HG03103 (cell line): ENCODE measurements around the gene TOP3B.
"Not testable (repeated sequence)": the region's sequence is repeated elsewhere in the genome, so short reads cannot be mapped to it uniquely, and the experiment has no call there.

Experiments
- ATAC-seq: cut with Tn5 transposase; IDR thresholded peaks from one replicate; pipeline ENCODE4 v1.9.1; 2021; ENCODE audit warnings: low read depth; ENCODE audit not compliant: unreplicated experiment

The TOP3B gene

GRCh38 chr22:21932347-21932746 is 50.2 kb downstream of the TOP3B start:
- ATAC-seq, result no peak

GRCh38 chr22:21931056-21931455 is 51.5 kb downstream of the TOP3B start:
- no peak for ATAC-seq

GRCh38 chr22:21929253-21929652 is 53.3 kb downstream of the TOP3B start:
- no peak for ATAC-seq

- no peak for ATAC-seq
Observed at GRCh38 chr22:21928048-21928447, 54.5 kb downstream of the TOP3B start.

GRCh38 chr22:21927174-21927823 is 55.3 kb downstream of the TOP3B start:
- no peak for ATAC-seq

GRCh38 chr22:21926728-21927127 is 55.9 kb downstream of the TOP3B start:
- no peak for ATAC-seq

GRCh38 chr22:21923163-21923561 is 59.4 kb downstream of the TOP3B start:
- ATAC-seq, result no peak

- ATAC-seq, result no peak
Observed at GRCh38 chr22:21922370-21923162, 60.0 kb downstream of the TOP3B start.

GRCh38 chr22:21921729-21922128 is 60.9 kb downstream of the TOP3B start:
- no peak for ATAC-seq

- ATAC-seq, result no peak
Observed at GRCh38 chr22:21921184-21921721, 61.3 kb downstream of the TOP3B start.

GRCh38 chr22:21920341-21921183 is 62.0 kb downstream of the TOP3B start:
- ATAC-seq, result no peak

GRCh38 chr22:21919526-21920307 is 62.9 kb downstream of the TOP3B start:
- ATAC-seq, result no peak

- ATAC-seq, result no peak
Observed at GRCh38 chr22:21918466-21919185, 64.0 kb downstream of the TOP3B start.

GRCh38 chr22:21917959-21918261 is 64.7 kb downstream of the TOP3B start:
- ATAC-seq, result no peak

GRCh38 chr22:21917181-21917958 is 65.2 kb downstream of the TOP3B start:
- no peak for ATAC-seq

- no peak for ATAC-seq
Observed at GRCh38 chr22:21916309-21916918, 66.2 kb downstream of the TOP3B start.

GRCh38 chr22:21915624-21916308 is 66.8 kb downstream of the TOP3B start:
- no peak for ATAC-seq

- not testable (repeated sequence) for ATAC-seq
Observed at GRCh38 chr22:21914033-21914642, 68.4 kb downstream of the TOP3B start.
